Measurements from ENCODE around the gene FRMD4A.
"Not testable (repeated sequence)": the region's sequence is repeated elsewhere in the genome, so short reads cannot be mapped to it uniquely, and the experiment has no call there.

FRMD4A gene

GRCh38 chr10:14225379-14225778 lies 105.3 kb downstream of the FRMD4A start:
- Mint-ChIP-seq H3K4me3 (no peak overlapping the region), H3K4me1 (peaks cover 14% of the 10 kb centered on the region), H3K36me3 (ENCODE audit: low read depth) (no peaks in the 10 kb centered on the region), H3K27ac (no peak overlapping the region), H3K9me3 (no peaks in the 10 kb centered on the region), H3K27me3 (ENCODE audit: low read depth) (peaks cover 22% of the 10 kb centered on the region)
- TF ChIP-seq CTCF (IDR thresholded peaks at IDR 0.05; ENCODE audit: unreplicated experiment in 3 of 3): no peak

- peaks cover 29% of the 10 kb centered on the region for H3K27me3 Mint-ChIP-seq (ENCODE audit: low read depth)
- no peak for TF ChIP-seq CTCF (IDR thresholded peaks at IDR 0.05; ENCODE audit: unreplicated experiment in 3 of 3)
- H3K4me3 Mint-ChIP-seq: no peak overlapping the region
- H3K4me1 Mint-ChIP-seq: peaks cover 14% of the 10 kb centered on the region
- H3K36me3 Mint-ChIP-seq (ENCODE audit: low read depth): no peaks in the 10 kb centered on the region
- no peak overlapping the region for H3K27ac Mint-ChIP-seq
- no peaks in the 10 kb centered on the region for H3K9me3 Mint-ChIP-seq
Measured at GRCh38 chr10:14220026-14220425, 110.7 kb downstream of the FRMD4A start.

GRCh38 chr10:14219411-14219810 lies 111.3 kb downstream of the FRMD4A start:
- no peaks in the 10 kb centered on the region for H3K36me3 Mint-ChIP-seq (ENCODE audit: low read depth)
- H3K4me3 Mint-ChIP-seq: no peak overlapping the region
- no peak for TF ChIP-seq CTCF (IDR thresholded peaks at IDR 0.05; ENCODE audit: unreplicated experiment in 3 of 3)
- no peaks in the 10 kb centered on the region for H3K9me3 Mint-ChIP-seq
- no peak overlapping the region for H3K27ac Mint-ChIP-seq
- peaks cover 25% of the 10 kb centered on the region for H3K27me3 Mint-ChIP-seq (ENCODE audit: low read depth)
- H3K4me1 Mint-ChIP-seq: peaks cover 10% of the 10 kb centered on the region

- Mint-ChIP-seq H3K27ac (no peak overlapping the region), H3K4me1 (peaks cover 5% of the 10 kb centered on the region), H3K4me3 (no peak overlapping the region), H3K36me3 (ENCODE audit: low read depth) (no peaks in the 10 kb centered on the region), H3K27me3 (ENCODE audit: low read depth) (peaks cover 20% of the 10 kb centered on the region), H3K9me3 (peaks cover 4% of the 10 kb centered on the region)
- TF ChIP-seq CTCF (IDR thresholded peaks at IDR 0.05; ENCODE audit: unreplicated experiment in 3 of 3): no peak
Measured at GRCh38 chr10:14215641-14216040, 115.1 kb downstream of the FRMD4A start.

- H3K4me3 Mint-ChIP-seq; H3K9me3 Mint-ChIP-seq; H3K27ac Mint-ChIP-seq; H3K4me1 Mint-ChIP-seq; H3K36me3 Mint-ChIP-seq (ENCODE audit: low read depth): not testable (repeated sequence)
- H3K27me3 Mint-ChIP-seq (ENCODE audit: low read depth): peaks cover 23% of the 10 kb centered on the region
Measured at GRCh38 chr10:14213703-14214102, 117.0 kb downstream of the FRMD4A start.

GRCh38 chr10:14211610-14212009 lies 119.1 kb downstream of the FRMD4A start:
- no peak for TF ChIP-seq CTCF (IDR thresholded peaks at IDR 0.05; ENCODE audit: unreplicated experiment in 3 of 3)
- Mint-ChIP-seq H3K27ac (no peak overlapping the region), H3K4me1 (peaks cover 5% of the 10 kb centered on the region), H3K4me3 (no peak overlapping the region), H3K36me3 (ENCODE audit: low read depth) (no peaks in the 10 kb centered on the region), H3K27me3 (ENCODE audit: low read depth) (peaks cover 10% of the 10 kb centered on the region), H3K9me3 (peaks cover 4% of the 10 kb centered on the region)

Data from nephron (organoid).